SK-N-SH treated with all-trans-retinoic acid at 6 μM for 48 hours (cell line): ENCODE results near the gene ADCYAP1R1.

Source experiments
- ATAC-seq: fragments of 200-7000 bp; cut with Tn5 transposase; 3 replicates; pipeline ENCODE4 v1.9.1; 2020; ENCODE audit warnings: mild to moderate bottlenecking, moderate library complexity
- ARNTL ChIP-seq: fragments of 450-650 bp; formaldehyde crosslinking; IDR thresholded peaks from 2 replicates; pipeline ENCODE4 v1.5.0; 2020; ENCODE audit warnings: low read depth, mild to moderate bottlenecking, moderate library complexity, borderline replicate concordance
- BACH2 ChIP-seq: fragments of 250-450 bp; sonication (Bioruptor Pico); IDR thresholded peaks from 2 replicates; pipeline ENCODE4 v1.9.0; 2021; ENCODE audit warnings: mild to moderate bottlenecking, borderline replicate concordance
- CSDC2 ChIP-seq: fragments of 250-450 bp; sonication (Bioruptor Pico); IDR thresholded peaks from 2 replicates; pipeline ENCODE4 v1.5.0; 2020; ENCODE audit warnings: mild to moderate bottlenecking, moderate library complexity
- ESRRG ChIP-seq: fragments of 250-450 bp; sonication (Bioruptor Pico); IDR thresholded peaks from 2 replicates; pipeline ENCODE4 v1.6.1; 2021; ENCODE audit warnings: mild to moderate bottlenecking
- GLIS3 ChIP-seq: fragments of 250-450 bp; sonication (Bioruptor Pico); IDR thresholded peaks from 2 replicates; pipeline ENCODE4 v1.5.0; 2020; ENCODE audit warnings: mild to moderate bottlenecking, moderate library complexity
- ISL1 ChIP-seq: fragments of 250-450 bp; sonication (Bioruptor Pico); IDR thresholded peaks from 2 replicates; pipeline ENCODE4 v2.1.2; 2022; ENCODE audit warnings: mild to moderate bottlenecking, moderate library complexity
- OSR1 ChIP-seq: fragments of 250-450 bp; sonication (Bioruptor Pico); IDR thresholded peaks from 2 replicates; pipeline ENCODE4 v1.8.0; 2022; ENCODE audit warnings: moderate library complexity, mild to moderate bottlenecking, inconsistent platforms
- PPARA ChIP-seq: fragments of 250-450 bp; sonication (Bioruptor Pico); IDR thresholded peaks from 2 replicates; pipeline ENCODE4 v1.5.0; 2020; ENCODE audit warnings: mild to moderate bottlenecking, borderline replicate concordance
- RARB ChIP-seq: fragments of 250-450 bp; sonication (Bioruptor Pico); IDR thresholded peaks from 2 replicates; pipeline ENCODE4 v1.8.0; 2021; ENCODE audit warnings: mild to moderate bottlenecking, moderate library complexity
- SNAI2 ChIP-seq: fragments of 250-450 bp; sonication (Bioruptor Pico); IDR thresholded peaks from 2 replicates; pipeline ENCODE4 v1.5.0; 2020; ENCODE audit warnings: mild to moderate bottlenecking, moderate library complexity
- TCF4 ChIP-seq: fragments of 250-450 bp; sonication (Bioruptor Pico); IDR thresholded peaks from 2 replicates; pipeline ENCODE4 v1.8.0; 2021; ENCODE audit warnings: mild to moderate bottlenecking, moderate library complexity, borderline replicate concordance
- TOX ChIP-seq: fragments of 250-450 bp; sonication (Bioruptor Pico); IDR thresholded peaks from 2 replicates; pipeline ENCODE4 v1.8.0; 2021; ENCODE audit warnings: mild to moderate bottlenecking, moderate library complexity, borderline replicate concordance
- ZC3H10 ChIP-seq: fragments of 250-450 bp; sonication (Bioruptor Pico); IDR thresholded peaks from 2 replicates; pipeline ENCODE4 v1.5.1; 2021; ENCODE audit warnings: mild to moderate bottlenecking, moderate library complexity
- ZFP3 ChIP-seq: fragments of 250-450 bp; sonication (Bioruptor Pico); IDR thresholded peaks from 2 replicates; pipeline ENCODE4 v1.5.0; 2020; ENCODE audit warnings: mild to moderate bottlenecking, moderate library complexity
- ZFP30 ChIP-seq: fragments of 450-650 bp; formaldehyde crosslinking; IDR thresholded peaks from 2 replicates; pipeline ENCODE4 v1.5.0; 2022; ENCODE audit warnings: mild to moderate bottlenecking, moderate library complexity
- ZNF565 ChIP-seq: fragments of 450-650 bp; formaldehyde crosslinking; conservative IDR thresholded peaks from 2 replicates; pipeline ENCODE4 v1.5.0; 2020; ENCODE audit warnings: low read depth, mild to moderate bottlenecking, moderate library complexity
- ZNF70 ChIP-seq: fragments of 450-650 bp; formaldehyde crosslinking; IDR thresholded peaks from 2 replicates; pipeline ENCODE4 v1.5.0; 2020; ENCODE audit warnings: mild to moderate bottlenecking, moderate library complexity
- ZNF8 ChIP-seq: fragments of 450-650 bp; formaldehyde crosslinking; IDR thresholded peaks from 2 replicates; pipeline ENCODE4 v1.5.0; 2020; ENCODE audit warnings: mild to moderate bottlenecking, moderate library complexity
- TF ChIP-seq, protein P1 (sequence below): fragments of 250-450 bp; sonication (Bioruptor Pico); IDR thresholded peaks from 2 replicates; pipeline ENCODE4 v1.8.0; 2021; ENCODE audit warnings: low read depth, mild to moderate bottlenecking, moderate library complexity, borderline replicate concordance
- TF ChIP-seq, protein P2 (sequence below): fragments of 250-450 bp; sonication (Bioruptor Pico); IDR thresholded peaks from 2 replicates; pipeline ENCODE4 v1.5.1; 2021; ENCODE audit warnings: mild to moderate bottlenecking, moderate library complexity
- TF ChIP-seq, protein P3 (sequence below): fragments of 250-450 bp; sonication (Bioruptor Pico); IDR thresholded peaks from 2 replicates; pipeline ENCODE4 v1.5.0; 2020; ENCODE audit warnings: mild to moderate bottlenecking, moderate library complexity
- TF ChIP-seq, protein P4 (sequence below): fragments of 250-450 bp; sonication (Bioruptor Pico); IDR thresholded peaks from 2 replicates; pipeline ENCODE4 v1.8.0; 2020; ENCODE audit warnings: mild to moderate bottlenecking, moderate library complexity, borderline replicate concordance
- TF ChIP-seq, protein P5 (sequence below): fragments of 250-450 bp; sonication (Bioruptor Pico); IDR thresholded peaks from 2 replicates; pipeline ENCODE4 v1.5.1; 2020; ENCODE audit warnings: low read depth, mild to moderate bottlenecking, moderate library complexity

The ADCYAP1R1 gene

DNA sequence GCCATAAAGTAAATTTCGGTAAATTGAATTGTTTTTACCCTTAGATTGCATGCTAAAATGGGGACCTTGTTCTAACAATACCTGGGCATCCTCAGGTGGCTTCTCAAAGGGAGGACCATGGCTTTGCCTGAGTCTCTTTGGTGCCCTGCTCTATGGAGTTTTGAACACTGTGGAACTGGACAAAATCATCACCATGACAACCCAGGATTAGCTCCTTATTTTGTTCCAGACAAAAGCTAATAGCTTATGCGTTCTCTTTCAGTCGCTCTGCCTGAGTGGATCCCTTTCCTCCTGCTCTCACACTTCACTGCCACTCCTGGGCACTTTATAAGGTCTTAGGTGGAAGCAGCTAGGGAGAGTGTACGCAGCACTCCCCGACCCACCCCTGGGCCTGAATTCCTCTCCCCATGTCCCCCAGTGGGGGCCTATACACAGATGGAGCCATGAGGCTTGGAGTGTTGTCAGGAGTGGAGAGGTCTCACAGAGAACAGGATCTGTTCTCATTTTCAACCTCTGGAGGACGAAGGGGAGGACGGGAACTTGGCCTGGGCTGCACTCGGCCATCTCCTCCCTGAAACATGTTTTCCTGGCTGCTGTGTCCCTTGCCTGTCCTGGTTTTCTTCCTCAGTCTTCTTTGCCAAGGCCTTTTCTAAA is 19.0 kb downstream of the ADCYAP1R1 start:
- TF ChIP-seq ZC3H10 (CRISPR knock-in tag) (no peak), ZNF565 (CRISPR knock-in tag) (no peak), CSDC2 (CRISPR knock-in tag) (no peak), SNAI2 (no peak), RARB (no peak), BACH2 (CRISPR knock-in tag) (no peak), ARNTL (CRISPR knock-in tag) (no peak), ESRRG (CRISPR knock-in tag) (no peak), ZFP30 (no peak), ZNF8 (no peak), PPARA (CRISPR knock-in tag) (no peak), ZNF70 (no peak), TCF4 (CRISPR knock-in tag) (no peak), ZFP3 (CRISPR knock-in tag) (no peak), TOX (CRISPR knock-in tag) (no peak)
- TF ChIP-seq, protein P1, sequence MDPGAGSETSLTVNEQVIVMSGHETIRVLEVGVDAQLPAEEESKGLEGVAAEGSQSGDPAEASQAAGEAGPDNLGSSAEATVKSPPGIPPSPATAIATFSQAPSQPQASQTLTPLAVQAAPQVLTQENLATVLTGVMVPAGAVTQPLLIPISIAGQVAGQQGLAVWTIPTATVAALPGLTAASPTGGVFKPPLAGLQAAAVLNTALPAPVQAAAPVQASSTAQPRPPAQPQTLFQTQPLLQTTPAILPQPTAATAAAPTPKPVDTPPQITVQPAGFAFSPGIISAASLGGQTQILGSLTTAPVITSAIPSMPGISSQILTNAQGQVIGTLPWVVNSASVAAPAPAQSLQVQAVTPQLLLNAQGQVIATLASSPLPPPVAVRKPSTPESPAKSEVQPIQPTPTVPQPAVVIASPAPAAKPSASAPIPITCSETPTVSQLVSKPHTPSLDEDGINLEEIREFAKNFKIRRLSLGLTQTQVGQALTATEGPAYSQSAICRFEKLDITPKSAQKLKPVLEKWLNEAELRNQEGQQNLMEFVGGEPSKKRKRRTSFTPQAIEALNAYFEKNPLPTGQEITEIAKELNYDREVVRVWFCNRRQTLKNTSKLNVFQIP (CRISPR knock-in tag): no peak
- TF ChIP-seq, protein P2, sequence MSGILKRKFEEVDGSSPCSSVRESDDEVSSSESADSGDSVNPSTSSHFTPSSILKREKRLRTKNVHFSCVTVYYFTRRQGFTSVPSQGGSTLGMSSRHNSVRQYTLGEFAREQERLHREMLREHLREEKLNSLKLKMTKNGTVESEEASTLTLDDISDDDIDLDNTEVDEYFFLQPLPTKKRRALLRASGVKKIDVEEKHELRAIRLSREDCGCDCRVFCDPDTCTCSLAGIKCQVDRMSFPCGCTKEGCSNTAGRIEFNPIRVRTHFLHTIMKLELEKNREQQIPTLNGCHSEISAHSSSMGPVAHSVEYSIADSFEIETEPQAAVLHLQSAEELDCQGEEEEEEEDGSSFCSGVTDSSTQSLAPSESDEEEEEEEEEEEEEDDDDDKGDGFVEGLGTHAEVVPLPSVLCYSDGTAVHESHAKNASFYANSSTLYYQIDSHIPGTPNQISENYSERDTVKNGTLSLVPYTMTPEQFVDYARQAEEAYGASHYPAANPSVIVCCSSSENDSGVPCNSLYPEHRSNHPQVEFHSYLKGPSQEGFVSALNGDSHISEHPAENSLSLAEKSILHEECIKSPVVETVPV (CRISPR knock-in tag): no peak
- TF ChIP-seq, protein P3, sequence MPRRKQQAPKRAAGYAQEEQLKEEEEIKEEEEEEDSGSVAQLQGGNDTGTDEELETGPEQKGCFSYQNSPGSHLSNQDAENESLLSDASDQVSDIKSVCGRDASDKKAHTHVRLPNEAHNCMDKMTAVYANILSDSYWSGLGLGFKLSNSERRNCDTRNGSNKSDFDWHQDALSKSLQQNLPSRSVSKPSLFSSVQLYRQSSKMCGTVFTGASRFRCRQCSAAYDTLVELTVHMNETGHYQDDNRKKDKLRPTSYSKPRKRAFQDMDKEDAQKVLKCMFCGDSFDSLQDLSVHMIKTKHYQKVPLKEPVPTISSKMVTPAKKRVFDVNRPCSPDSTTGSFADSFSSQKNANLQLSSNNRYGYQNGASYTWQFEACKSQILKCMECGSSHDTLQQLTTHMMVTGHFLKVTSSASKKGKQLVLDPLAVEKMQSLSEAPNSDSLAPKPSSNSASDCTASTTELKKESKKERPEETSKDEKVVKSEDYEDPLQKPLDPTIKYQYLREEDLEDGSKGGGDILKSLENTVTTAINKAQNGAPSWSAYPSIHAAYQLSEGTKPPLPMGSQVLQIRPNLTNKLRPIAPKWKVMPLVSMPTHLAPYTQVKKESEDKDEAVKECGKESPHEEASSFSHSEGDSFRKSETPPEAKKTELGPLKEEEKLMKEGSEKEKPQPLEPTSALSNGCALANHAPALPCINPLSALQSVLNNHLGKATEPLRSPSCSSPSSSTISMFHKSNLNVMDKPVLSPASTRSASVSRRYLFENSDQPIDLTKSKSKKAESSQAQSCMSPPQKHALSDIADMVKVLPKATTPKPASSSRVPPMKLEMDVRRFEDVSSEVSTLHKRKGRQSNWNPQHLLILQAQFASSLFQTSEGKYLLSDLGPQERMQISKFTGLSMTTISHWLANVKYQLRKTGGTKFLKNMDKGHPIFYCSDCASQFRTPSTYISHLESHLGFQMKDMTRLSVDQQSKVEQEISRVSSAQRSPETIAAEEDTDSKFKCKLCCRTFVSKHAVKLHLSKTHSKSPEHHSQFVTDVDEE (CRISPR knock-in tag): no peak
- TF ChIP-seq, protein P4, sequence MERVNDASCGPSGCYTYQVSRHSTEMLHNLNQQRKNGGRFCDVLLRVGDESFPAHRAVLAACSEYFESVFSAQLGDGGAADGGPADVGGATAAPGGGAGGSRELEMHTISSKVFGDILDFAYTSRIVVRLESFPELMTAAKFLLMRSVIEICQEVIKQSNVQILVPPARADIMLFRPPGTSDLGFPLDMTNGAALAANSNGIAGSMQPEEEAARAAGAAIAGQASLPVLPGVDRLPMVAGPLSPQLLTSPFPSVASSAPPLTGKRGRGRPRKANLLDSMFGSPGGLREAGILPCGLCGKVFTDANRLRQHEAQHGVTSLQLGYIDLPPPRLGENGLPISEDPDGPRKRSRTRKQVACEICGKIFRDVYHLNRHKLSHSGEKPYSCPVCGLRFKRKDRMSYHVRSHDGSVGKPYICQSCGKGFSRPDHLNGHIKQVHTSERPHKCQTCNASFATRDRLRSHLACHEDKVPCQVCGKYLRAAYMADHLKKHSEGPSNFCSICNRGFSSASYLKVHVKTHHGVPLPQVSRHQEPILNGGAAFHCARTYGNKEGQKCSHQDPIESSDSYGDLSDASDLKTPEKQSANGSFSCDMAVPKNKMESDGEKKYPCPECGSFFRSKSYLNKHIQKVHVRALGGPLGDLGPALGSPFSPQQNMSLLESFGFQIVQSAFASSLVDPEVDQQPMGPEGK (CRISPR knock-in tag): no peak
- TF ChIP-seq, protein P5, sequence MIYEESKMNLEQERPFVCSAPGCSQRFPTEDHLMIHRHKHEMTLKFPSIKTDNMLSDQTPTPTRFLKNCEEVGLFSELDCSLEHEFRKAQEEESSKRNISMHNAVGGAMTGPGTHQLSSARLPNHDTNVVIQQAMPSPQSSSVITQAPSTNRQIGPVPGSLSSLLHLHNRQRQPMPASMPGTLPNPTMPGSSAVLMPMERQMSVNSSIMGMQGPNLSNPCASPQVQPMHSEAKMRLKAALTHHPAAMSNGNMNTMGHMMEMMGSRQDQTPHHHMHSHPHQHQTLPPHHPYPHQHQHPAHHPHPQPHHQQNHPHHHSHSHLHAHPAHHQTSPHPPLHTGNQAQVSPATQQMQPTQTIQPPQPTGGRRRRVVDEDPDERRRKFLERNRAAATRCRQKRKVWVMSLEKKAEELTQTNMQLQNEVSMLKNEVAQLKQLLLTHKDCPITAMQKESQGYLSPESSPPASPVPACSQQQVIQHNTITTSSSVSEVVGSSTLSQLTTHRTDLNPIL (CRISPR knock-in tag): no peak
- no peak for ATAC-seq

DNA sequence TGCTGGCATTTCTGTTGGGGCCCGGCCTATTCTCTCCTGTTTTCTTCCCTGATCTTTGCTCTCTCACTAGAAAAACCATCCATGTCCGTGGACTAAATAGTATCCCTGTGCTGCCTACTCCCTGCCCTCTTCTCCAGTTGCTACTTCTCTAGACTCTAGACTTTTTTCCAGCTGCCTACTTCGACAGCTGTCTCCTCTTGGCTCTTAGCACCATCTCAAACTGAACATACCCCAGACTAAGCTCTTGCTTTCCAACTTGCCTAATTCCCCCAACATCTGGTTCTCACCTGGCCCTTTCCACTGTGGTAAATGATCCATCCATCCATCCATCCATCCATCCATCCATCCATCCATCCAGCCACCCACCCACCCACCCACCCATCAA is 19.5 kb downstream of the ADCYAP1R1 start:
- no peak for ATAC-seq
- TF ChIP-seq, protein P5 (CRISPR knock-in tag): no peak
- TF ChIP-seq ZNF565 (CRISPR knock-in tag) (no peak), RARB (no peak), TOX (CRISPR knock-in tag) (no peak), BACH2 (CRISPR knock-in tag) (no peak), ZFP30 (no peak), ZNF70 (no peak), PPARA (CRISPR knock-in tag) (no peak), ISL1 (CRISPR knock-in tag) (no peak), ZNF8 (no peak), ZFP3 (CRISPR knock-in tag) (no peak), GLIS3 (CRISPR knock-in tag) (no peak), SNAI2 (no peak), OSR1 (CRISPR knock-in tag) (no peak)
- TF ChIP-seq, protein P1 (CRISPR knock-in tag): no peak
- TF ChIP-seq, all 23 proteins: peak for 0
